Right kidney (tissue), 1 donor: ENCODE results near the gene DUSP10.

Source experiments
- DNase-seq: peaks from one replicate; pipeline ENCODE4 v3.0.0-alpha.2; 2016

The DUSP10 gene

GRCh38 chr1:221712776-221713431 is 29.0 kb downstream of the DUSP10 start:
- DNase-seq = no peak

- no peak for DNase-seq
Measured at GRCh38 chr1:221712198-221712684, 29.6 kb downstream of the DUSP10 start.

- DNase-seq = no peak
Measured at GRCh38 chr1:221711656-221712055, 30.2 kb downstream of the DUSP10 start.

- DNase-seq = no peak
Measured at GRCh38 chr1:221711063-221711577, 30.8 kb downstream of the DUSP10 start.

GRCh38 chr1:221709854-221710253 is 32.0 kb downstream of the DUSP10 start:
- no peak for DNase-seq

- no peak for DNase-seq
Measured at GRCh38 chr1:221708987-221709386, 32.9 kb downstream of the DUSP10 start.

- DNase-seq = no peak
Measured at GRCh38 chr1:221708076-221708571, 33.8 kb downstream of the DUSP10 start.

- no peak for DNase-seq
Measured at GRCh38 chr1:221706876-221707582, 34.9 kb downstream of the DUSP10 start.

GRCh38 chr1:221706191-221706590 is 35.7 kb downstream of the DUSP10 start:
- no peak for DNase-seq

- no peak for DNase-seq
Measured at GRCh38 chr1:221704306-221704705, 37.6 kb downstream of the DUSP10 start.

GRCh38 chr1:221701570-221702186 is 40.2 kb downstream of the DUSP10 start:
- DNase-seq = no peak

GRCh38 chr1:221700948-221701347 is 40.9 kb downstream of the DUSP10 start:
- DNase-seq = no peak

GRCh38 chr1:221700536-221700935 is 41.4 kb downstream of the DUSP10 start:
- no peak for DNase-seq

GRCh38 chr1:221699978-221700519 is 41.8 kb downstream of the DUSP10 start:
- no peak for DNase-seq

- DNase-seq = no peak
Measured at GRCh38 chr1:221699577-221699976, 42.3 kb downstream of the DUSP10 start.

- no peak for DNase-seq
Measured at GRCh38 chr1:221698579-221699349, 43.1 kb downstream of the DUSP10 start.

GRCh38 chr1:221697923-221698425 is 43.9 kb downstream of the DUSP10 start:
- DNase-seq = no peak

GRCh38 chr1:221696718-221697461 is 45.0 kb downstream of the DUSP10 start:
- DNase-seq = no peak

GRCh38 chr1:221696027-221696426 is 45.9 kb downstream of the DUSP10 start:
- no peak for DNase-seq

GRCh38 chr1:221695301-221695700 is 46.6 kb downstream of the DUSP10 start:
- DNase-seq = no peak

GRCh38 chr1:221694109-221694508 is 47.8 kb downstream of the DUSP10 start:
- DNase-seq = no peak
